K562 (cell line): ENCODE results near the gene EMC1. TPM values are rescaled to one million over a fixed set of nuclear protein-coding genes. Genes with fewer than 3 reads are reported as not detected.

Experiments
- CLOCK ChIP-seq: fragments of 250-450 bp; sonication (Bioruptor Pico); IDR thresholded peaks from 2 replicates; pipeline ENCODE4 v1.4.0; 2020; ENCODE audit warnings: mild to moderate bottlenecking, moderate library complexity, borderline replicate concordance
- CREB3 ChIP-seq: fragments of 450-650 bp; conservative IDR thresholded peaks from 2 replicates; pipeline ENCODE4 v1.6.1; 2016; ENCODE audit warnings: missing genetic modification characterization, low read depth, mild to moderate bottlenecking, missing compliant biosample characterization, moderate library complexity
- ETV6 ChIP-seq, 3 experiments: fragments of 150-350 bp in 1 of 3; sonication (generic) in 1 of 3; formaldehyde crosslinking in 1 of 3; IDR thresholded peaks; 2 replicates each; pipeline versions ENCODE4 v1.6.1 to v1.8.0; 2014 to 2022; ENCODE audit warnings: borderline replicate concordance in 2 of 3, low read depth in 2 of 3, antibody characterized with exemption in 1 of 3, low read length in 1 of 3, mild to moderate bottlenecking in 1 of 3, missing genetic modification reagents in 1 of 3
- FOXK2 ChIP-seq, 2 experiments: fragments of 450-650 bp; IDR thresholded peaks in 1 of 2; conservative IDR thresholded peaks in 1 of 2; 2 replicates each; pipeline ENCODE4 v1.6.1; 2016; ENCODE audit warnings: low read depth in 2 of 2, mild to moderate bottlenecking in 1 of 2
- HBP1 ChIP-seq: fragments of 450-650 bp; formaldehyde crosslinking; IDR thresholded peaks from 2 replicates; pipeline ENCODE4 v1.4.0; 2022; ENCODE audit warnings: missing genetic modification characterization
- HDAC1 ChIP-seq, 2 experiments: fragments of 450-650 bp; IDR thresholded peaks; 2 replicates each; pipeline ENCODE4 v1.6.1; 2016 to 2017; ENCODE audit warnings: inconsistent platforms in 1 of 2, mild to moderate bottlenecking in 1 of 2, moderate library complexity in 1 of 2
- KDM2B ChIP-seq: fragments of 250-450 bp; sonication (Bioruptor Pico); IDR thresholded peaks from 2 replicates; pipeline ENCODE4 v1.8.0; 2021; ENCODE audit warnings: mild to moderate bottlenecking, moderate library complexity
- MBD2 ChIP-seq: sonication (generic); IDR thresholded peaks from 2 replicates; pipeline ENCODE4 v1.6.1; 2016; ENCODE audit warnings: low read depth, borderline replicate concordance
- MTA3 ChIP-seq: fragments of 450-650 bp; formaldehyde crosslinking; IDR thresholded peaks from 2 replicates; pipeline ENCODE4 v1.6.1; 2017; ENCODE audit warnings: mild to moderate bottlenecking, borderline replicate concordance
- MYC ChIP-seq, 2 experiments: fragments of 250-450 bp in 1 of 2; sonication (Bioruptor Pico) in 1 of 2; IDR thresholded peaks; 2 replicates each; pipeline versions ENCODE4 v1.5.1 to v1.6.1; 2012 to 2021; ENCODE audit warnings: low read depth in 2 of 2, borderline replicate concordance in 1 of 2, improper control_type of control experiment in 1 of 2, low read length in 1 of 2, mild to moderate bottlenecking in 1 of 2, moderate library complexity in 1 of 2
- NFIX ChIP-seq: fragments of 250-450 bp; sonication (Bioruptor Pico); IDR thresholded peaks from 2 replicates; pipeline ENCODE4 v1.4.0; 2020; ENCODE audit warnings: low read depth, mild to moderate bottlenecking, moderate library complexity
- PHB2 ChIP-seq: fragments of 450-650 bp; IDR thresholded peaks from 2 replicates; pipeline ENCODE4 v1.6.1; 2017; ENCODE audit warnings: low read depth
- RBM14 ChIP-seq: fragments of 200-400 bp; formaldehyde crosslinking; IDR thresholded peaks from 2 replicates; pipeline ENCODE4 v1.6.1; 2018; ENCODE audit warnings: low read depth, mild to moderate bottlenecking, low read length, moderate library complexity, borderline replicate concordance; ENCODE audit not compliant: insufficient read depth
- SAFB2 ChIP-seq: fragments of 200-400 bp; formaldehyde crosslinking; IDR thresholded peaks from 2 replicates; pipeline ENCODE4 v1.6.1; 2018; ENCODE audit warnings: borderline replicate concordance, low read length, low read depth, moderate library complexity; ENCODE audit not compliant: severe bottlenecking
- SMARCC2 ChIP-seq: fragments of 450-650 bp; IDR thresholded peaks from 2 replicates; pipeline ENCODE4 v1.6.1; 2017; ENCODE audit warnings: antibody characterized with exemption, moderate library complexity, mild to moderate bottlenecking, low read depth
- TBP ChIP-seq: optimal IDR thresholded peaks from 2 replicates; pipeline ENCODE3; 2011; ENCODE audit warnings: low read depth, low read length, improper control_type of control experiment
- ZBTB17 ChIP-seq: fragments of 450-650 bp; formaldehyde crosslinking; IDR thresholded peaks from 2 replicates; pipeline ENCODE4 v1.4.0; 2020; ENCODE audit warnings: mild to moderate bottlenecking
- ZNF217 ChIP-seq: sonication (generic); formaldehyde crosslinking; IDR thresholded peaks from 2 replicates; pipeline ENCODE4 v1.8.0; 2022; ENCODE audit warnings: mild to moderate bottlenecking, missing genetic modification reagents
- ZNF512 ChIP-seq: IDR thresholded peaks from 2 replicates; pipeline ENCODE4 v1.6.1; 2016; ENCODE audit warnings: missing genetic modification characterization, missing compliant biosample characterization
- polyA plus RNA-seq, 8 experiments: library from polyadenylated mRNA; depleted of rRNA in 4 of 8; stranded (reverse) in 5 of 8; unstranded in 3 of 8; fragments of >200 nt; fragmentation: Nextera tagmentation in 2 of 8; fragmentation: Illumina TruSeq in 1 of 8; extraction: Ambion mirVana in 2 of 8; extraction: Trizol in 1 of 8; gene quantifications; 2 replicates each; pipeline versions ENCODE4 v1.2.1 to v1.2.3, GENCODE V29; 2011 to 2014; ENCODE audit warnings: inconsistent platforms in 1 of 8, missing spikeins in 1 of 8
- total RNA-seq, 7 experiments: library from RNA; depleted of rRNA in 6 of 7; stranded (reverse); fragments of >200 nt in 6 of 7; fragmentation: Illumina TruSeq in 2 of 7; extraction: Trizol in 2 of 7; gene quantifications; 2 replicates each; pipeline versions ENCODE4 v1.2.1 to v1.2.3, GENCODE V29; 2011 to 2021; ENCODE audit warnings: low replicate concordance in 1 of 7

Gene EMC1
- total and polyA plus RNA-seq, 9 of the 15 experiments (the other 6 are each of a cell fraction or from before 2014, with no cell fraction given), result 17.8 to 88.2 (median 37.4) TPM

- TF ChIP-seq ETV6 (IDR thresholded peaks at IDR 0.05; ENCODE audit: borderline replicate concordance in 1 of 2, low read depth in 2 of 2, low read length in 1 of 2) (no peak), ETV6 (CRISPR knock-in tag; IDR thresholded peaks at IDR 0.05; ENCODE audit: borderline replicate concordance) (peak; percentile 90; the same call in 1 of the 2 replicates), NFIX (CRISPR knock-in tag) (no peak), FOXK2 (conservative IDR thresholded peaks at IDR 0.05 in 1 of 2, IDR thresholded peaks at IDR 0.05 in 1 of 2; ENCODE audit: low read depth in 2 of 2) (peak; percentile 32 to 69; a peak in 2 of 4 replicates), SAFB2 (no peak), RBM14 (no peak), CLOCK (CRISPR knock-in tag) (no peak; the same call in 1 of the 2 replicates), ZNF512 (no peak), TBP (peak; percentile 93), CREB3 (tag) (no peak), MYC (IDR thresholded peaks at IDR 0.05; ENCODE audit: low read depth, low read length) (peak; percentile 94), MYC (CRISPR knock-in tag; IDR thresholded peaks at IDR 0.05; ENCODE audit: borderline replicate concordance, low read depth) (peak; percentile 71; the same call in 1 of the 2 replicates), HDAC1 (IDR thresholded peaks at IDR 0.05) (peak in 1 of 2 experiments; percentile 78; a peak in 1 of 4 replicates), MBD2 (peak; percentile 79; the same call in 1 of the 2 replicates), ZBTB17 (CRISPR knock-in tag) (peak; percentile 33; the same call in 1 of the 2 replicates), PHB2 (no peak), ZNF217 (0 out of 2 replicates have a peak, but pooled peaks have one; percentile 14), SMARCC2 (no peak), MTA3 (peak; percentile 95), KDM2B (CRISPR knock-in tag) (no peak), HBP1 (CRISPR knock-in tag) (no peak)
Measured at GRCh38 chr1:19209990-19210771, 41.1 kb downstream of the EMC1 start, which contains the start of gene UBR4 (continued).
